Central memory CD4-positive, alpha-beta T cell (primary cell): ENCODE data around the gene BAX.
A peak's percentile ranks its signal among the peaks of the same experiment; 100 is the strongest.
"Not testable (repeated sequence)": the region's sequence is repeated elsewhere in the genome, so short reads cannot be mapped to it uniquely, and the experiment has no call there.

ENCODE experiments used
- DNase-seq: peaks from one replicate; pipeline ENCODE4 v3.0.0; 2022
- total RNA-seq, 3 experiments: gene quantifications; one replicate each; lab custom pipeline; 2026; lab: John Stamatoyannopoulos, UW

Gene BAX
- 28.7 to 61.5 (median 56.4) reads per million in 3 experiments for total RNA-seq

GRCh38 chr19:48954595-48955307 is at the start of gene BAX:
TSS of gene BAX (plus strand) at chr19:48954875. CDS start at chr19:48954929, 54 bp downstream.
- peak; percentile 73 for DNase-seq

- DNase-seq: no peak
Measured at GRCh38 chr19:48905664-48906063, 49.0 kb upstream of the BAX start.

DNA sequence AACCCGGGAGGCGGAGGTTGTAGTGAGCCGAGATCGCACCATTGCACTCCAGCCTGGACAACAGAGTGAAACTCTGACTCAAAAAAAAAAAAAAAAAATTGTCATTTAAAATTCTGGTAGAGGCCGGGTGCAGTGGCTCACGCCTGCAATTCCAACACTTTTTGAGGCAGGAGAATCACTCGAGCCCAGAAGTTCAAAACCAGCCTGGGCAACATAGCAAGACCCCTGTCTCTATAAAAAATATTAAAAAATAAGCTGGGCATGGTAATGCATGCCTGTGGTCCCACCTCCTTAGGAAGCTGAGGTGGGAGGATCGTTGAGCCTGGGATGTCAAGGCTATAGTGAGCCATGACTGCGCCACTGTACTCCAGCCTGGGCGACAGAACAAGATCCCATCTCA is 48.4 kb upstream of the BAX start:
- no peak for DNase-seq

GRCh38 chr19:48907671-48908070 is 47.0 kb upstream of the BAX start:
- DNase-seq: no peak

GRCh38 chr19:48909424-48910077 is 45.1 kb upstream of the BAX start:
- not testable (repeated sequence) for DNase-seq

- no peak for DNase-seq
Measured at GRCh38 chr19:48910803-48911202, 43.9 kb upstream of the BAX start.

GRCh38 chr19:48913114-48913889 is 41.4 kb upstream of the BAX start:
- peak; percentile 22 for DNase-seq

DNA sequence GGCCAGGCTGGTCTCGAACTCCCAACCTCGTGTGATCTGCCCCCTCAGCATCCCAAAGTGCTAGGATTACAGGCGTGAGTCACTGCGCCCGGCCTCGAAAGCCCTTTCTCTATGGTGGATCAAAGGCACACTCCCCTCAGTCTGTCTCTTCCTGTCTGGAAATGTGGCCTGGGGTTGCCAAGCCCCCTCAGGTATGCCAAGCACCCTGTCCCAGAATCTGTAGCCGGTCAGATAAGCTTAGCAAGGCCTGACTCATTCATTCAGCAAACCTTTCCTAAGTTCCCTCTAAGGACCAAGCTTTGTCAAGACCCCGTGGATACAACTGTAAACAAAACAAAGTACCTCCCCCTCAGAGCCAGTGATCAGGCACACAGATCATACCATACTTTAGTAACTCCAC is 40.5 kb upstream of the BAX start:
- no peak for DNase-seq

DNA sequence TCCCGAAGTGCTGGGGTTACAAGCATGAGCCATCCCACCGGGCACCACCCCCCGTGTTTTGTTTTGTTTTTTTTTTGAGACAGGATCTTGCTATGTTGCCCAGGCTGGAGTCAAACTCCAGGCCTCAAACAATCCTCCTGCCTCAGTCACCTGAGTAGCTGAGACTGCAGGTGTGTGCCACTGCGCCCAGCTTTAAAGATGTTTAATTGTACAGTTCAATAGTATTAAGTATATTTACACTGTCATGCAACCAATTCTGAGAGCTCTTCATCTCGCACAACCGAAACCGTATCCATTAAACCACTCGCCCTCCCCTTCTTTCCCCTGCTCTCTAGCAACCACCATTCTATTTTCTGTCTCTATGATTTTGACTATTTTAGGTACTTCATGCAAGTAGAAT is 38.9 kb upstream of the BAX start:
- DNase-seq: no peak

- no peak for DNase-seq
Measured at GRCh38 chr19:48918071-48918470, 36.6 kb upstream of the BAX start.

- DNase-seq: no peak
Measured at GRCh38 chr19:48918801-48919247, 35.9 kb upstream of the BAX start.

- DNase-seq: not testable (repeated sequence)
Measured at GRCh38 chr19:48919271-48919670, 35.4 kb upstream of the BAX start.

- DNase-seq: no peak
Measured at GRCh38 chr19:48920949-48921348, 33.7 kb upstream of the BAX start.

GRCh38 chr19:48921721-48922500 is 32.8 kb upstream of the BAX start:
- no peak for DNase-seq

DNA sequence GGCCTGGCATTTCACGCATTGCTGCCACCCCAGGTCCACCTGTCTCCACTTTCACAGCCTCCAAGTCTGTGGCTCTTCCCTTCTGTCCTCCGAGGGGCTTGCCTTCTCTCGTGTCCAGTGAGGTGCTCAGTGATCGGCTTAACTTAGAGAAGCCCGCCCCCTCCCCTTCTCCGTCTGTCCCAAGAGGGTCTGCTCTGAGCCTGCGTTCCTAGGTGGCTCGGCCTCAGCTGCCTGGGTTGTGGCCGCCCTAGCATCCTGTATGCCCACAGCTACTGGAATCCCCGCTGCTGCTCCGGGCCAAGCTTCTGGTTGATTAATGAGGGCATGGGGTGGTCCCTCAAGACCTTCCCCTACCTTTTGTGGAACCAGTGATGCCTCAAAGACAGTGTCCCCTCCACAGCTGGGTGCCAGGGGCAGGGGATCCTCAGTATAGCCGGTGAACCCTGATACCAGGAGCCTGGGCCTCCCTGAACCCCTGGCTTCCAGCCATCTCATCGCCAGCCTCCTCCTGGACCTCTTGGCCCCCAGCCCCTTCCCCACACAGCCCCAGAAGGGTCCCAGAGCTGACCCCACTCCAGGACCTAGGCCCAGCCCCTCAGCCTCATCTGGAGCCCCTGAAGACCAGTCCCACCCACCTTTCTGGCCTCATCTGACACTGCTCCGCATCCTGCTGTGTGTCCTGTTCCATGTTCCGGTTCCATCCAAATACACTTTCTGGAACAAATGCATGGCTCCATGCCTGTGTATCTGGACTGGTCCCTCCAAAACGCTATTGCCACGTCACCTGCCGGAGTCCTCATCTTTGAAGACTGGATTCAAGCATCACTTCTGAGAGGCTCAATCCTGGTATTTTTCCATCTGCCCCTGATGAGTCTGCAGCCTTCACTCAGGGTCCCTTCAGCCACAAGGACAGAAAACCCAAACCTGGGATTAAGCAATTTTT is 31.9 kb upstream of the BAX start:
- DNase-seq: no peak

DNA sequence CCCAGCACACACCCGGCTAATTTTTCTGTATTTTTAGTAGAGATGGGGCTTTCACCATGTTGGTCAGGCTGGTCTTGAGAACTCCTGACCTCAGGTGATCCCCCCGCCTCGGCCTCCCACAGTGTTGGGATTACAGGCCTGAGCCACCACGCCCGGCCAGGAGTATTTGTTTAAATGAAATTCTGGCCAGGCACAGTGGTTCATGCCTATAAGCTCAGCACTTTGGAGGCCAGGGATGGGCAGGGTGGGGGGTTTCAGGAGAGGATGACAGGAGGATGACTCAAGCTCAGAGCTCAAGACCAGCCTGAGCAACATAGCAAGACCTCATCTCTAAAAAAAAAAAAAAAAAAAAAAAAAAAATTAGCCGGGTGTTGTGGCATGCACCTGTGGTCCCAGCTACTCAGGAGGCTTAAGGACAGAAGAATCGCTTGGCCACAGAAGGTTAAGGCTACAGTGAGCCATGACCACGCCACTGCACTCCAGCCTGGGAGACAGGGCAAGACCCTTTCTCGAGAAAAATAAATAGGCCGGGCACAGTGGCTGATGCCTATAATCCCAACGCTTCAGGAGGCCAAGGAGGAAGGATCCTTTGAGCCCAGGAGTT is 29.3 kb upstream of the BAX start:
- no peak for DNase-seq

DNA sequence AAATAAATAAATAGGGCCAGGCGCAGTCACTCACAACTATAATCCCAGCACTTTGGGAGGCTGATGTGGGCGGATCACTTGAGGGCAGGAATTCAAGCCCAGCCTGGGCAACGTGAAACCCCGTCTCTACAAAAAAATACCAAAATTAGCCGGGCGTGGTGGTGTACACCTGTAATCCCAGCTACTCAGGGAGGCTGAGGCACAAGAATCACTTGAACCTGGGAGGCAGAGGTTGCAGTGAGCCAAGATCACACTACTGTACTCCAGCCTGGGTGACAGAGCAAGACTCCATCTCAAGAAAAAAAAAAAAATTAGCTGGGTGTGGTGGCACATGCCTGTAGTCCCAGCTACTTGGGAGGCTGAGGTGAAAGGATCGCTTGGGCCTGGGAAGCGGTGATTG is 28.8 kb upstream of the BAX start:
- DNase-seq: not testable (repeated sequence)

GRCh38 chr19:48926909-48927308 is 27.8 kb upstream of the BAX start:
- no peak for DNase-seq

DNA sequence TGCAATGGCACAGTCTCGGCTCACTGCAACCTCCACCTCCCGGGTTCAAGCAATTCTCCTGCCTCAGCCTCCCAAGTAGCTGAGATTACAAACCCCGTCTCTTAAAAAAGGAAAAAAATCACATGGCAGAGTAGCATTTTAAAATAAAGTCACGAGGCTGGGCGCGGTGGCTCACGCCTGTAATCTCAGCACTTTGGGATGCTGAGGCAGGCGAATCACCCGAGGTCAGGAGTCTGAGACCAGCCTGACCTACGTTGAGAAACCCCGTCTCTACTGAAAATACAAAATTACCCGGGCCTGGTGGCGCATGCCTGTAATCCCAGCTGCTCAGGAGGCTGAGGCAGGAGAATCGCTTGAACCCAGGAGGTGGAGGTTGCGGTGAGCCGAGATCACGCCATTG is 27.0 kb upstream of the BAX start:
- not testable (repeated sequence) for DNase-seq

DNA sequence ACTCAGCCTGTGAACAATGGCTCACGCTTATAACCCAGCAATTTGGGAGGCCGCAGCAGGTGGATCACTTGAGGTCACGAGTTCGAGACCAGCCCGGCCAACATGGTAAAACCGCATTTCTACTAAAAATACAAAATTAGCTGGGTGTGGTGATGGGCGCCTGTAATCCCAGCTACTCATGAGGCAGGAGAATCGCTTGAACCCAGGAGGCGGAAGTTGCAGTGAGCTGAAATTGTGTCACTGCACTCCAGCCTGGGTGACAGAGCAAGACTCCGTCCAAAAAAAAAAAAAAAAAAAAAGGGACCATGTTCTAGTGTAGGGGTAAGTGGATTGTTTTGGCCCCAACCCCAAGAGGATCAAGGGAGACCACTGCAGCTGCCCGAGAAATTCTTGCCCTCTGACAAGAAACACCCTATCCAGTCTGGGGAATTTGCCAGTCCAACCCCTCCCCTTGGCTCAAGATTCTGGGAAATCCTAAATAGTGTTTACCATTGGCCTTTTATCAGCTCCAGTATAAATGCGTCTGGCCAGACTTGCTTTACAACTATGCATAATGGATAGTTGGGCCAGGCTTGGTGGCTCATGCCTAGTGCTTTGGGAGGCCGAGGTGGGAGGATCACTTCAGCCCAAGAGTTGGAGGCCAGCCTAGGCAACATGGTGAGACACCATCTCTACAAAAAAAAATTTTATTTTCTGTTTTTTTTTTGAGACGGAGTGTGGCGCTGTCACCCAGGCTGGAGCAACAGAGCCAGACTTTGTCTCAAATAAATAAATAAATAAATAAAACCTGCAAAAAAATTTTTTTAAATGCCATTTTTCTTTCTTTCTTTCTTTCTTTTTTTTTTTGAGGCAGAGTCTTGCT is 26.3 kb upstream of the BAX start:
- no peak for DNase-seq
